ENCODE data around the gene LMCD1.

DNA sequence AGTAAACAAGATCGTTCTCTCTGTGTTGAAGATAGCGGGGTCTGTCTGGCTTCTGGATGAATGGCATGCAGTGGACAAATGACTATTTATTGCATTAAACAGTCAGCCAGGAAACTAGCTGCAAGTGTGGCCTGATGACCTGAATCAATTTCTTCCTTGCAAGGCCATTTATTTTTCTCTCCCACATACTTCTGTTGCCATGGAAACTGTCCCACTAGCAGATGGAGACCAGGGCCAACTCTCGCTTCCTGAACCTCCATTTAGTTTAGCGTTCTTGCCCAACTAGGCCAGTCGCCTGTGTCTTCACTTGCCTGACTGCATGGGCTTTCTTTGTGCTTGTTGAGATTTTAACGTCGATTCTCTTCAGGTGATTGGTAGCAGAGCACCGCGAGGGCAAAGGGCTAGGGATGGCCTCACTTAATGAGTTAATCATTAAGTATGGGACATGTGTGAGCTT is 27.6 kb downstream of the LMCD1 start:
- TF ChIP-seq, protein P1, sequence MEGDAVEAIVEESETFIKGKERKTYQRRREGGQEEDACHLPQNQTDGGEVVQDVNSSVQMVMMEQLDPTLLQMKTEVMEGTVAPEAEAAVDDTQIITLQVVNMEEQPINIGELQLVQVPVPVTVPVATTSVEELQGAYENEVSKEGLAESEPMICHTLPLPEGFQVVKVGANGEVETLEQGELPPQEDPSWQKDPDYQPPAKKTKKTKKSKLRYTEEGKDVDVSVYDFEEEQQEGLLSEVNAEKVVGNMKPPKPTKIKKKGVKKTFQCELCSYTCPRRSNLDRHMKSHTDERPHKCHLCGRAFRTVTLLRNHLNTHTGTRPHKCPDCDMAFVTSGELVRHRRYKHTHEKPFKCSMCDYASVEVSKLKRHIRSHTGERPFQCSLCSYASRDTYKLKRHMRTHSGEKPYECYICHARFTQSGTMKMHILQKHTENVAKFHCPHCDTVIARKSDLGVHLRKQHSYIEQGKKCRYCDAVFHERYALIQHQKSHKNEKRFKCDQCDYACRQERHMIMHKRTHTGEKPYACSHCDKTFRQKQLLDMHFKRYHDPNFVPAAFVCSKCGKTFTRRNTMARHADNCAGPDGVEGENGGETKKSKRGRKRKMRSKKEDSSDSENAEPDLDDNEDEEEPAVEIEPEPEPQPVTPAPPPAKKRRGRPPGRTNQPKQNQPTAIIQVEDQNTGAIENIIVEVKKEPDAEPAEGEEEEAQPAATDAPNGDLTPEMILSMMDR (IDR thresholded peaks at IDR 0.05; ENCODE audit: borderline replicate concordance, extremely low read depth, low read length, poor library complexity, severe bottlenecking), result no peak
- TF ChIP-seq EZH2 (IDR thresholded peaks at IDR 0.05; ENCODE audit: borderline replicate concordance, low read depth, low read length, severe bottlenecking), result no peak
